Ovary (tissue), 3 donors: Measurements from ENCODE around the gene GDPD2.

ENCODE experiments used
- POLR2A ChIP-seq: fragments of 450-650 bp; IDR thresholded peaks from one replicate; pipeline ENCODE4 v1.6.1; 2017; ENCODE audit warnings: antibody characterized with exemption, mild to moderate bottlenecking, moderate library complexity
- TF ChIP-seq, protein P1 (sequence below), 3 donors: fragments of 450-650 bp in 2 of 3; fragments of 200-600 bp in 1 of 3; IDR thresholded peaks; one replicate each; pipeline versions ENCODE4 v1.5.1 to v1.8.0; 2016 to 2022; ENCODE audit warnings: antibody characterized with exemption in 3 of 3, mild to moderate bottlenecking in 1 of 3
- donor health status: DM: no; HTN: no; CAD: no.

DNA sequence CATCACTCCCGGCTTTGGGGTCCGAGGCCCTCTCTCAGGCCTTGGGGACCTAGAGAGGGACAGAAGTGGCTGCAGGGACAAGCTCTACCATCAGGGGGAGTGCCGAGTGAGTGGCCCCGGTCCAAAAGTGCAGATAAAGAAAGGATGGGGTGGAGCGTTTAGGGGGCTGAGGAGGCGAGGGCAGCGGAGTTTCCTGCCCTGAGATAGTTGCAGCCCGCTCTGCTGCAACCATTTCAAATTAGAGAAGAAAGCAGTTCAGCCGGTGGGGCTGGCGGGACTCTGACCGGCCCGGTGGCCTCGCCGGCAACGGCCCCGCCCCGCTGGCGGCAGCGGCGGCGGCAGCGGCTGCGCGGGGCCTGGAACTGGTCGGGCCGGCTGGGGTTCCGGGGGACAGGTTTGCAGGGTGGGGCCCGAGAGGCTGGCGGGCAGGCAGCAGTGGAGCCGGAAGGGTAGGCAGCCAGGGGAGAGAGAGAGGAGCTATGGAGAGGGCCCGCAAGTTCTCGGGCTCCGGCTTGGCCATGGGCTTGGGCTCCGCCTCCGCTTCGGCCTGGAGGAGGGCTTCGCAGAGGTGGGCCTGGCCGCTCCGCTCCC is 29.1 kb downstream of the GDPD2 start:
- TF ChIP-seq, protein P1, sequence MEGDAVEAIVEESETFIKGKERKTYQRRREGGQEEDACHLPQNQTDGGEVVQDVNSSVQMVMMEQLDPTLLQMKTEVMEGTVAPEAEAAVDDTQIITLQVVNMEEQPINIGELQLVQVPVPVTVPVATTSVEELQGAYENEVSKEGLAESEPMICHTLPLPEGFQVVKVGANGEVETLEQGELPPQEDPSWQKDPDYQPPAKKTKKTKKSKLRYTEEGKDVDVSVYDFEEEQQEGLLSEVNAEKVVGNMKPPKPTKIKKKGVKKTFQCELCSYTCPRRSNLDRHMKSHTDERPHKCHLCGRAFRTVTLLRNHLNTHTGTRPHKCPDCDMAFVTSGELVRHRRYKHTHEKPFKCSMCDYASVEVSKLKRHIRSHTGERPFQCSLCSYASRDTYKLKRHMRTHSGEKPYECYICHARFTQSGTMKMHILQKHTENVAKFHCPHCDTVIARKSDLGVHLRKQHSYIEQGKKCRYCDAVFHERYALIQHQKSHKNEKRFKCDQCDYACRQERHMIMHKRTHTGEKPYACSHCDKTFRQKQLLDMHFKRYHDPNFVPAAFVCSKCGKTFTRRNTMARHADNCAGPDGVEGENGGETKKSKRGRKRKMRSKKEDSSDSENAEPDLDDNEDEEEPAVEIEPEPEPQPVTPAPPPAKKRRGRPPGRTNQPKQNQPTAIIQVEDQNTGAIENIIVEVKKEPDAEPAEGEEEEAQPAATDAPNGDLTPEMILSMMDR (IDR thresholded peaks at IDR 0.05): peak in 2 of 3 donors; percentile 19 to 50
- TF ChIP-seq POLR2A: no peak
